ENCODE data around the gene NCAM1.

DNA sequence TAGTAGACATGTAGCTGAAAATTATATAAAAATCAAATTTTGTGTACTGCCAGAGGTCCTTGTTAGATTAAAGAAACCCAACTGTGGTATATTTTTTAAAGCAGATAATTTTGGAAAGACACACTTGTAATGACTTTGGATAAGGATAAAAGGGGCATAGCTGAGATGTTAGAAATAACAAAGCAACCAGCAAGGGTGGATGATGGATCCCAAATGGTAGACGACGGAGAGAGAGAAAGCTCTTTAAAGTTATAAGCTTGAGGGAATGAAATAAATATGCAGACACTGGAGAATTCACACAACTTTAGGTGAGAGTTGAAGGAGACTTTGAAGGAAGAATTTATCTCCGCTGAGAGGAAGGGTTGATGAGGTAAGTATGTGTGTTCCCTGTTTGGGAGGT, 10.6 kb downstream of the NCAM1 start:
- TF ChIP-seq, protein P1, sequence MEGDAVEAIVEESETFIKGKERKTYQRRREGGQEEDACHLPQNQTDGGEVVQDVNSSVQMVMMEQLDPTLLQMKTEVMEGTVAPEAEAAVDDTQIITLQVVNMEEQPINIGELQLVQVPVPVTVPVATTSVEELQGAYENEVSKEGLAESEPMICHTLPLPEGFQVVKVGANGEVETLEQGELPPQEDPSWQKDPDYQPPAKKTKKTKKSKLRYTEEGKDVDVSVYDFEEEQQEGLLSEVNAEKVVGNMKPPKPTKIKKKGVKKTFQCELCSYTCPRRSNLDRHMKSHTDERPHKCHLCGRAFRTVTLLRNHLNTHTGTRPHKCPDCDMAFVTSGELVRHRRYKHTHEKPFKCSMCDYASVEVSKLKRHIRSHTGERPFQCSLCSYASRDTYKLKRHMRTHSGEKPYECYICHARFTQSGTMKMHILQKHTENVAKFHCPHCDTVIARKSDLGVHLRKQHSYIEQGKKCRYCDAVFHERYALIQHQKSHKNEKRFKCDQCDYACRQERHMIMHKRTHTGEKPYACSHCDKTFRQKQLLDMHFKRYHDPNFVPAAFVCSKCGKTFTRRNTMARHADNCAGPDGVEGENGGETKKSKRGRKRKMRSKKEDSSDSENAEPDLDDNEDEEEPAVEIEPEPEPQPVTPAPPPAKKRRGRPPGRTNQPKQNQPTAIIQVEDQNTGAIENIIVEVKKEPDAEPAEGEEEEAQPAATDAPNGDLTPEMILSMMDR (IDR thresholded peaks at IDR 0.05), result no peak
- TF ChIP-seq POLR2A (IDR thresholded peaks at IDR 0.05), result no peak

Measured in thyroid gland (tissue), 4 donors.